HG03280 (cell line): Measurements from ENCODE around the gene NKAIN2.
"Not testable (repeated sequence)": the region's sequence is repeated elsewhere in the genome, so short reads cannot be mapped to it uniquely, and the experiment has no call there.

Experiments used
- ATAC-seq: cut with Tn5 transposase; IDR thresholded peaks from one replicate; pipeline ENCODE4 v1.9.1; 2021; ENCODE audit warnings: mild to moderate bottlenecking, moderate library complexity; ENCODE audit not compliant: unreplicated experiment

NKAIN2 gene

DNA sequence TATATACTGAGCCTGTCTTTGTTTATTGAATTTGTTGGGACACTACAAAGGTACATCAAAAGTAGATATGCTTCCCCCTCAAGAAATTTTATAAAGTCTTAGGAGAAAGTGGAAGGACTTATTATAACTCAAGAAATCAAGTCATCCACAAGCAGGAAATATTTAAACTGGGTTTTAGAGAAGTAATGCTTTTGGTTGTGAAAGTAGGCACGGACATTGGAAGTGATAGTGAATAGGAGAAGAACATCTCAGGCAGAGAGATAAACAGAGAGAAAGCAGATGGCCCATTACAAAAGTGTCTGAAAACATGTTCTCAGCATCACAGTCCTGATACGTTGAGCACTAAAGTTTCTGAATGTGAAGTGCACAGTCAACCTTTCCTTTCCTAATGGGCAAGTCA lies 742.9 kb downstream of the NKAIN2 start:
- ATAC-seq = no peak

GRCh38 chr6:124551711-124552233 lies 748.1 kb downstream of the NKAIN2 start:
- no peak for ATAC-seq

- ATAC-seq = no peak
Observed at GRCh38 chr6:124557873-124558272, 754.2 kb downstream of the NKAIN2 start.

GRCh38 chr6:124560078-124560477 lies 756.4 kb downstream of the NKAIN2 start:
- not testable (repeated sequence) for ATAC-seq

DNA sequence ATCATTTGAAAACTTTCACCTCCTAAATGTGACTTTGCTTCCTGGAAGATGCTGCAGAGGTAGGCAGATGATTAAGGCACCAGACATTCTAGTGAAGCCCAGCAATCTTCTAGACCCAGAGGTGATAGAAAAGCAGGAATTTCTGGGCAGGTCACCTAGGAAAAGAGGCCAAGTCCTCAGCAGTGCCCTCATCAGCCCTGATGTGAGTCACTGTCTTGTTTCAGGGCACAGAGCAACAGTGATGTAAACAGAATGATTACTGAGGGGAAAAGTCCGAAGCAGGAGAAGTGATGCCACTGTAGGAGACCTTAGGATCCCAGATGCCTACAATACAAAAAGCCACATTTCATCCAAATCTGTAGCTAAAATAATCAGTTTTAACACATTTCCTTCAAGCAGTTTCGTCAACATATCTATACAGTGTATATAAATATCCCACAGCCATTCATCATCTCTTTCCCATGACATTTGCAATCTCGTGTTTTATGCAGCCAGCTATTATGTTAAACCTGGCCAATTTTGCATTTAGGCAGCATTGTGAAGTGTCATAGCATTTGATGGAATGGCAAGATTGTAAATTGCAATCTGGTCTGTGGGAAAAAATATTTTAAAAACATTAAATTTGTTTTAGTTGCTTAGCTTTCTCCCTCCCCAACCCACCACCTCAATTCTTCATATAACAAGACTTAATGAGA lies 757.4 kb downstream of the NKAIN2 start:
- ATAC-seq = no peak

DNA sequence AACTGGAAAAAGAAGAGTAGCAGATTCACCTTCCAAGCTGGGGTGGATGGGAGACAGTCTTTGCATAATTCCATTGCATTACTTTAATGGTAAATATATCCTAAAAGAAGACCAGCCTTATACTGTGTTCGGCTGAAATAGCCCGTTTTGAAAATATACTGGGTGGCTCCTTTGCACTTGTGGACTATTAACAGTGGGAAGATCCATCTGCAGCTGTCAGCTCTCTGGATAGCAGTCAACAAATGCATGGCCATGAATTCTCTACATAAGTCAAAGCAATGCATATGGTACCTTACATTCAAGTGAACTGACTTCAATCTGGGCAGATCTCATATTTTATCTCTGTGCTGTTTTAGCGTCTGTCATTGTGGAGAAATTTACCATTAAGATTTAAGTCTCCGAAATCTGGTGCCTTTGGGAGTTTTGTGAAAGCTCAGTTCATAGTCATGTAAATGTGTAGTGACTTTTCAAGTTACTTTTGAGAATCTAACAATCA lies 758.0 kb downstream of the NKAIN2 start:
- no peak for ATAC-seq

DNA sequence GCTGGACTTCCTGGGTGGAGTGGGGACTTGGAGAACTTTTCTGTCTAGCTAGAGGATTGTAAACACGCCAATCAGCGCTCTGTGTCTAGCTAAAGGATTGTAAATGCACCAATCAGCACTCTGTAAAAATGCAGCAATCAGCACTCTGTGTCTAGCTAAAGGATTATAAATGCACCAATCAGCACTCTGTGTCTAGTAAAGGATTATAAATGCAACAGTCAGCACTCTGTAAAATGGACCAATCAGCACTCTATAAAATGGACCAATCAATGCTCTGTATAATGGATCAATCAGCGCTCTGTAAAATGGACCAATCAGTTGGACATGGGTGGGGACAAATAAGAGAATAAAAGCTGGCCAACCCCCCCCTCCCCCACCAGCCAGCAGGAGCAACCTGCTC lies 760.5 kb downstream of the NKAIN2 start:
- ATAC-seq = not testable (repeated sequence)

GRCh38 chr6:124567401-124567800 lies 763.7 kb downstream of the NKAIN2 start:
- no peak for ATAC-seq

DNA sequence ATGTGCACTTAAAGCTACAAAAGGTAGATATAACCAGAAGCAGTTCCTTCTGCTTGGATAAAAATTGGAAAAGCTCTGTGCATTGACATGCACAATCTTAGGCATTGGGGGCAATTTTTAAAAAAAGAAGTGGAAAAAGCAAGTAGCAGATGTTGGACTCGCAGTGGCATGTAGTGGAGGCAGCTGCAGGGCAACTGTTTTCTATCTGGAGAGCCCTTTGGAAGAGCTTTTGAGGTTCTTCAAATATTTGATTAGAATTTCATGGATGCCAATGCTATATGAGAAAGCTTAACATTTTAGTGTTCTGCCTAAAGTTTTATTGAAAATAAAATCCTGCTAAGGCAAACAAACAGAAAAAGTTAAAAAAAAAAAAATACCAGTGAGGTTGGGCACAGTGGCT lies 770.3 kb downstream of the NKAIN2 start:
- no peak for ATAC-seq

DNA sequence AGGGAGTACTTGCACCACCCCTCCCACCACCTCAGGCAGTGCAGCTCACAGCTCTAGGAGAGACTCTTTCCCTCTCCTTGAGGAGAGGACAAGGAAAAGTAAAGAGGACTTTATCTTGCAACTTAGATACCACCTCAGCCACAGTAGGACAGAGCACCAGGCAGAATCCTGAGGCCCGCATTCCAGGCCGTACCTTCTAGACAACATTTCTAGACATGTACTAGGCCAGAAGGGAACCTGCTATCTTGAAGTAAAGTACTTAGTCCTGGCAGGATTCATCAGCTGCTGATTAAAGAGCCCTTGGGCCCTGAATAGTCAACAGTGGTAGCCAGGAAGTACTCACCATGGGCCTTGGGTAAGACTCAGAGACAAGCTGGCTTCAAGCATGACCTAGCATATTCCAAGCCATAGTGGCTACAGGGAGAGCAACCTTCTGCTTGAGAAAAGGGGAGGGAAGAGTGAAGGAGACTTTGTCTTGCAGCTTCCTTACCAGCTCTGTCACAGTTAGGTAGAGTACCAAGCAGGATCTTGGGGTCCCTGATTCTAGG lies 774.1 kb downstream of the NKAIN2 start:
- no peak for ATAC-seq

DNA sequence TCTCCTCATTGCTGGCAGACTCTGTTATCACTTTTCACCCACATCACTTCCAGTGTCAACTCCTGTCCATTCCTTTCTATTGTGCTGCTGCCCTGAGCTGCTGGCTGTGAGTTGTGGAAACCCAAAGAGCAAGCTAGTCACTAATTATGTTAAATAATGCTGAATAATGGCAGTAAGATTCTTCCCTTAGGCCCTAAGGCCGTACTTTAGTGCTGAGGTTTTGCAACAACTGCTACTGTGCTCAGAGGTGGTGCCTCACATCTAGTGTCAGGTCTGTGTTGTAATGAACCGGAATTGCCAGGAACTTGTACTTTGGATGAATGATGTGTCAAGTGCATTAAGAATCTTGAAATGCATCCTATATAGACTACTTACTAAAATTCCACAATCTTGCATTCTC lies 786.3 kb downstream of the NKAIN2 start:
- ATAC-seq = no peak

- no peak for ATAC-seq
Observed at GRCh38 chr6:124599656-124600055, 796.0 kb downstream of the NKAIN2 start.

- ATAC-seq = no peak
Observed at GRCh38 chr6:124604719-124605118, 801.1 kb downstream of the NKAIN2 start.

DNA sequence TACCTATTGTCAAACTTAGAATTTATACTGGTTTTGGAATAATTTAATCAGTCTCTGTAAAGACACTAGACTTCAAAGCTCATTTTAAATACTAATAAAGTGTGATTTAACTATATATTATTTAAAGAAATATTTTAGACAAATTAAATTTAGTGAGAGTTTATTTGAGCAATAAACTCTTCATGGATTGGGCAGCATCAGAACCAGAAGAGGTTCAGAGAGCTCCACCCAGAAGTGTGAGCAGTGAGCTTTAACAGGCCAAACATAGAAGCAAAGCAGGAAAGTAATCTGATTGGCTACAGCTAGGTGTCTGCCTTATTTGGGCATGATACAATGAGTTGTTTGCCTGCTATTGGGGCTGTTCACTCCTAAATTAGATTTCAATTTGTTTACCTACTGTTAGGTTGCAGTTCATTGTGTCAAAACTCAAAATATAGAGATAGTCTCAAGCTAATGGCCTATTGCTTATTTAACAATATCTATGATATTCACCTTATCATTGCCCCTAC lies 803.5 kb downstream of the NKAIN2 start:
- ATAC-seq = no peak

GRCh38 chr6:124613031-124613430 lies 809.4 kb downstream of the NKAIN2 start:
- no peak for ATAC-seq

DNA sequence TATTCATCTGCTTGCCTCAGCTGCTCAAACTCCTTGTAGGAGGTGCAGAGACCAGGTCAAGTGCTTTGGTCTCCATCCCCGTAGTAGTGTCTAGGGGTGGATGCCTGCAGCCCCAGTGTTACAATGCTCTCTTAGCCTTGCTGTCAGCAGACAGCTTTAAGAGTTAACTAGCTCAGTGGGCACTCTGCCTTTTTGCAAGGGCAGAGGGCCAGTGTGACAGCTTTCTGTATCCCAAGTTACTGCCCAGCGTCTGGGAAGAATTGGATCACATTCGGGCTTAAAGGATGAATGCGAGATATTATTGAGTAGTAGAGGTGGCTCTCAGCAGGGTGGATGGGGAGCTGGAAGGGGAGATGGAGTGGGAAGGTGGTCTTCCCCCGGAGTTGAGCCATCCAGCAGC lies 818.7 kb downstream of the NKAIN2 start:
- ATAC-seq = no peak

DNA sequence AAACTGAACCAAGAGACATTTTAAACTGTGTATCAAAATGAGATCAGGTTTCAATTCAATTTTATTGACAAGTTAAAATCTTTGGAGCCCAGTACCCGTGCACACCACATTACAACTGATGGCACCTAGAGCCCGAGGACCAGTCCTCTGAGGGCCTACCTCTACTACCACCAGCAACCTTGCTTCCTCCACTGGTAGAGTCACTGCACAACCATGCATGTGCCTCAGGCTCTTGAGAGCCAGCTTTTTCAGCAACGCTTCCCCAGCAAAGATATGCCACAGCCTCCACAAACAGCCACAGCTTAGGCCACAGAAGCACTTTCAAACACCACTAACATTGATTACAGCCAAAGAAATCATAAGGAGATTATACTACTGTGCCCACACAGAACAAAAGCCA lies 830.0 kb downstream of the NKAIN2 start:
- no peak for ATAC-seq

- no peak for ATAC-seq
Observed at GRCh38 chr6:124640432-124640831, 836.8 kb downstream of the NKAIN2 start.

GRCh38 chr6:124655866-124656265 lies 852.2 kb downstream of the NKAIN2 start:
- ATAC-seq = no peak

DNA sequence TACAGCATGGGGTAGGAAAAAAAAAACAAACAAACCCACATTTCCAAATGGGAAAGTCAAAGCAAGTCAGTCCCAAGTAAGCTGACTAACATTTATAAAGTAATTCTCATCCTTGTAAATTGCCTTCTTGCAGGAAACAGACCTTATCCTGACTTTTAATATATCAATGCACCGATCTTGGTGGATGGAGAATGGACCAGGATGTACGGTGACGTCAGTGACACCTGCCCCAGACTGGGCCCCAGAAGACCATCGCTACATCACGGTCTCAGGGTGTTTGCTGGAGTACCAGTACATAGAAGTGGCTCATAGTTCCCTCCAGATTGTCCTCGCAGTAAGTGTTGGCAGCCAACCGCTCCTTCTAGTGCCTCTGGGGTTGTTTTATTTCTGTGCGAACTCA lies 854.4 kb downstream of the NKAIN2 start:
- ATAC-seq = no peak

DNA sequence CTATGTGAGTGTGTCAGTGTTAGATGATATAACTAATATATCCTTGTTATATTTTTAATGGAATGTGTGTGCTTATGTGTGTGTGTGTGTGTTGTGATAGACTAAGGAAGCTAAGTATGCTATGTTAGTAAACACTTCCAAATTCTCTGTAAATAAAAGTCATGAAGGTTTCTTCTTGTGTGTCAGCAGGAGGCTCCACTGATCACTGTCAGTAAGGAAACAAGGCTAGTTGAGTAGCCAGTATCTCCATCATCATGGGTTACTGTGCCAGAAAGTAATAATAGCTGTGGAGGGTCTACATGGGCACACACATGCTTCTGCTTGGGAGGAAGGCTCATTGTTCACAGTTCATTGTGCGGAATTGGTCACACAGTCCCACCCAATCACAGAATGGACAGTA lies 855.8 kb downstream of the NKAIN2 start:
- ATAC-seq = no peak

DNA sequence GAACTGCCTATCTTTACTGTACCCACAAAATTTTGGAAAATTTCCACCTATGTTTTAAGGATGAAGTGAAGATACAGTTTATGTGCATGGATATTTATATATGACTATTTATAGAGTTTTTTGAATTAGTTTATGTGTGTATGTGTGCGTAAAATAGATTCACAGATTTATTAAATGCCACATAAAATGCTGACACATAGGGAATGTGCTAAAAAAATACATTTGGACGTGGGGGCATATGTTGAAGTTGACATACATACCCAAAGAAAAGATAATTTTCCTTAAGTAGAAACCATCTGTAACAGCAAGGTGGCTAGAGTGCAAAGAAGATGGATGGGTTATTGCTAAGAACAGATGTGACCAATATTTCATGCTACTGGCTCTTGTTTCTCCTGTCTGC lies 856.5 kb downstream of the NKAIN2 start:
- no peak for ATAC-seq
